Skin epidermis (tissue), 12 donors: ENCODE data around the gene ITIH4.
A peak's percentile ranks its signal among the peaks of the same experiment; 100 is the strongest.

Experiments
- H3K27ac ChIP-seq, 21 experiments: fragments of 200-600 bp; sonication (generic) in 11 of 21; one replicate each; pipeline ENCODE4 v1.5.0; 2020; ENCODE audit warnings: mild to moderate bottlenecking in 3 of 21, inconsistent platforms in 2 of 21, moderate library complexity in 2 of 21
- H3K4me3 ChIP-seq, 7 experiments: fragments of 200-600 bp; sonication (generic) in 2 of 7; one replicate each; pipeline ENCODE4 v1.5.0; 2020; ENCODE audit warnings: inconsistent platforms in 2 of 7, mild to moderate bottlenecking in 2 of 7, moderate library complexity in 1 of 7

The ITIH4 gene

GRCh38 chr3:52835766-52836470 is 5.4 kb upstream of the ITIH4 start:
- peak overlapping the region in 1 of 21 experiments; percentile 14 for H3K27ac ChIP-seq
- H3K4me3 ChIP-seq: no peak overlapping the region

- peak within 1 kb of the TSS in 1 of 21 experiments; percentile 14 for H3K27ac ChIP-seq
- no peak within 1 kb of the TSS for H3K4me3 ChIP-seq
Measured at GRCh38 chr3:52834871-52835501, 4.5 kb upstream of the ITIH4 start, which contains the start of gene MUSTN1. TSS of gene MUSTN1 (minus strand) at chr3:52835019. CDS start at chr3:52834948, 71 bp downstream.

- no peak overlapping the region for H3K27ac ChIP-seq
Measured at GRCh38 chr3:52833202-52833601, 2.7 kb upstream of the ITIH4 start.

GRCh38 chr3:52831500-52832301 is 1.2 kb upstream of the ITIH4 start:
- Histone ChIP-seq H3K4me3 (no peak overlapping the region), H3K27ac (peak overlapping the region in 6 of 21 experiments; percentile 0 to 61 (median 20))

More at GRCh38 chr3:52833202-52833601, 2.7 kb upstream of the ITIH4 start:
- H3K4me3 ChIP-seq: no peak overlapping the region

GRCh38 chr3:52829906-52830463 is 487 bp downstream of the ITIH4 start:
- Histone ChIP-seq H3K27ac (no peak overlapping the region), H3K4me3 (no peak overlapping the region)

GRCh38 chr3:52829482-52829881 is 990 bp downstream of the ITIH4 start:
- no peak overlapping the region for H3K4me3 ChIP-seq
- no peak overlapping the region for H3K27ac ChIP-seq

- Histone ChIP-seq H3K27ac (no peak overlapping the region), H3K4me3 (no peak overlapping the region)
Measured at GRCh38 chr3:52827866-52828376, 2.6 kb downstream of the ITIH4 start.

- H3K4me3 ChIP-seq: no peak overlapping the region
- H3K27ac ChIP-seq: no peak overlapping the region
Measured at GRCh38 chr3:52827441-52827840, 3.0 kb downstream of the ITIH4 start.

GRCh38 chr3:52824037-52824436 is 6.4 kb downstream of the ITIH4 start:
- no peak overlapping the region for H3K4me3 ChIP-seq
- H3K27ac ChIP-seq: no peak overlapping the region

- Histone ChIP-seq H3K27ac (no peak overlapping the region), H3K4me3 (no peak overlapping the region)
Measured at GRCh38 chr3:52822363-52822762, 8.1 kb downstream of the ITIH4 start.

GRCh38 chr3:52820736-52821135 is 9.7 kb downstream of the ITIH4 start:
- H3K27ac ChIP-seq: no peak overlapping the region
- H3K4me3 ChIP-seq: no peak overlapping the region

GRCh38 chr3:52819936-52820335 is 10.5 kb downstream of the ITIH4 start:
- no peak overlapping the region for H3K27ac ChIP-seq

GRCh38 chr3:52817860-52818259 is 12.6 kb downstream of the ITIH4 start:
- Histone ChIP-seq H3K4me3 (no peak overlapping the region), H3K27ac (no peak overlapping the region)

More at GRCh38 chr3:52819936-52820335, 10.5 kb downstream of the ITIH4 start:
- no peak overlapping the region for H3K4me3 ChIP-seq

- Histone ChIP-seq H3K4me3 (no peak overlapping the region), H3K27ac (no peak overlapping the region)
Measured at GRCh38 chr3:52817221-52817620, 13.3 kb downstream of the ITIH4 start.

- no peak overlapping the region for H3K4me3 ChIP-seq
- no peak overlapping the region for H3K27ac ChIP-seq
Measured at GRCh38 chr3:52816654-52817053, 13.8 kb downstream of the ITIH4 start.

GRCh38 chr3:52816199-52816598 is 14.3 kb downstream of the ITIH4 start:
- Histone ChIP-seq H3K27ac (no peak overlapping the region), H3K4me3 (no peak overlapping the region)

GRCh38 chr3:52813810-52814209 is 16.7 kb downstream of the ITIH4 start:
- no peak overlapping the region for H3K4me3 ChIP-seq
- no peak overlapping the region for H3K27ac ChIP-seq

- no peak overlapping the region for H3K27ac ChIP-seq
Measured at GRCh38 chr3:52811452-52812011, 18.9 kb downstream of the ITIH4 start.

GRCh38 chr3:52810923-52811322 is 19.5 kb downstream of the ITIH4 start:
- Histone ChIP-seq H3K27ac (no peak overlapping the region), H3K4me3 (no peak overlapping the region)

More at GRCh38 chr3:52811452-52812011, 18.9 kb downstream of the ITIH4 start:
- H3K4me3 ChIP-seq: no peak overlapping the region
